GM12878 (cell line): Measurements from ENCODE around the gene ARHGAP40. TPM values are rescaled to one million over a fixed set of nuclear protein-coding genes. Genes with fewer than 3 reads are reported as not detected.

Experiments
- ATAC-seq: fragments of 200-7000 bp; cut with Tn5 transposase; 3 replicates; pipeline ENCODE4 v1.9.1; 2020; ENCODE audit warnings: mild to moderate bottlenecking, moderate library complexity
- BruUV-seq: library from RNA; stranded (reverse); fragments of 400-500 nt; replicated peaks from 2 replicates; lab custom pipeline; 2021; lab: Mats Ljungman, UMichigan
- CTCF ChIA-PET: fragments of 300-600 bp; sonication (Branson Sonifier 250); formaldehyde crosslinking; extraction: SDS; loops from one replicate; lab custom pipeline; 2021; ENCODE audit warnings: inconsistent platforms; lab: Yijun Ruan, JAX
- POLR2A ChIA-PET: fragments of 350-600 bp; formaldehyde crosslinking; extraction: SDS; loops from one replicate; lab custom pipeline; 2021; ENCODE audit warnings: inconsistent platforms; lab: Charles Lee
- RAD21 ChIA-PET: fragments of 300-600 bp; sonication (Branson Sonifier 250); formaldehyde crosslinking; loops from one replicate; lab custom pipeline; 2023; ENCODE audit warnings: antibody characterized with exemption; ENCODE audit not compliant: unreplicated experiment; lab: Charles Lee
- SMC1A ChIA-PET: fragments of 300-600 bp; sonication (Branson Sonifier 250); formaldehyde crosslinking; loops from one replicate; lab custom pipeline; 2023; ENCODE audit not compliant: unreplicated experiment, uncharacterized antibody; lab: Charles Lee
- DNase-seq: peaks from one replicate; pipeline ENCODE4 v3.0.0-alpha.2; 2011; ENCODE audit warnings: low read depth, low spot score
- FAIRE-seq: peaks from 3 replicates; lab custom pipeline; 2011; peaks lifted over from hg19 to GRCh38; lab: Jason Lieb, UNC
- H2AFZ ChIP-seq: 2 replicates; pipeline ENCODE4 v1.6.0; 2011; ENCODE audit warnings: low read depth, low read length, control low read depth; ENCODE audit not compliant: control insufficient read depth
- H3K27ac ChIP-seq: 2 replicates; pipeline ENCODE4 v1.5.1; 2011; ENCODE audit warnings: control low read depth; ENCODE audit not compliant: control insufficient read depth, insufficient read depth
- H3K27me3 ChIP-seq, 2 experiments: replicated peaks in 1 of 2; 2 replicates each; pipeline versions ENCODE4 v1.6.0 to v1.6.1; 2011; ENCODE audit warnings: low read length in 1 of 2; ENCODE audit not compliant: control insufficient read depth in 2 of 2, insufficient read depth in 2 of 2
- H3K36me3 ChIP-seq, 2 experiments: 2 replicates each; pipeline ENCODE4 v1.5.1; 2011; ENCODE audit warnings: low read length in 1 of 2; ENCODE audit not compliant: control insufficient read depth in 2 of 2, insufficient read depth in 2 of 2
- H3K4me1 ChIP-seq: 2 replicates; pipeline ENCODE4 v1.6.1; 2011; ENCODE audit warnings: mild to moderate bottlenecking, low read length, moderate library complexity, mixed read lengths; ENCODE audit not compliant: control insufficient read depth, insufficient read depth
- H3K4me2 ChIP-seq: 2 replicates; pipeline ENCODE4 v1.6.0; 2011; ENCODE audit warnings: control low read depth; ENCODE audit not compliant: control insufficient read depth, insufficient read depth
- H3K4me3 ChIP-seq: fragments of 200-600 bp; sonication (generic); 2 replicates; pipeline ENCODE4 v1.5.1; 2016
- H3K79me2 ChIP-seq: 2 replicates; pipeline ENCODE4 v1.6.0; 2011; ENCODE audit warnings: low read length; ENCODE audit not compliant: control insufficient read depth, insufficient read depth
- H3K9ac ChIP-seq: 2 replicates; pipeline ENCODE4 v1.8.0; 2011; ENCODE audit warnings: low read length, control low read depth, mixed read lengths; ENCODE audit not compliant: control insufficient read depth, insufficient read depth
- H3K9me3 ChIP-seq: replicated peaks from 3 replicates; pipeline ENCODE4 v1.5.1; 2011; ENCODE audit warnings: mild to moderate bottlenecking, low read length; ENCODE audit not compliant: control insufficient read depth, insufficient read depth
- H4K20me1 ChIP-seq: 2 replicates; pipeline ENCODE4 v1.6.0; 2011; ENCODE audit not compliant: control insufficient read depth, insufficient read depth
- CHD2 ChIP-seq: IDR thresholded peaks from 2 replicates; pipeline ENCODE4 v1.6.1; 2011; ENCODE audit warnings: low read depth, low read length, improper control_type of control experiment, borderline replicate concordance
- FOXK2 ChIP-seq: fragments of 450-650 bp; IDR thresholded peaks from 2 replicates; pipeline ENCODE4 v1.6.1; 2017; ENCODE audit warnings: mild to moderate bottlenecking, moderate library complexity
- NFIC ChIP-seq: IDR thresholded peaks from 2 replicates; pipeline ENCODE4 v1.6.1; 2012; ENCODE audit warnings: low read depth, mild to moderate bottlenecking, inconsistent platforms, low read length, moderate library complexity
- POLR2A ChIP-seq: IDR thresholded peaks from 2 replicates; pipeline ENCODE4 v1.6.1; 2011; ENCODE audit warnings: low read depth, mild to moderate bottlenecking, low read length
- RAD21 ChIP-seq: IDR thresholded peaks from 2 replicates; pipeline ENCODE4 v1.6.1; 2011; ENCODE audit warnings: mild to moderate bottlenecking, low read depth, low read length, moderate library complexity; ENCODE audit not compliant: insufficient read depth
- RUNX3 ChIP-seq: IDR thresholded peaks from 2 replicates; pipeline ENCODE4 v1.6.1; 2012; ENCODE audit warnings: low read length, inconsistent platforms
- SPI1 ChIP-seq: IDR thresholded peaks from 2 replicates; pipeline ENCODE4 v1.6.1; 2011; ENCODE audit warnings: low read depth, mild to moderate bottlenecking, low read length, moderate library complexity, borderline replicate concordance; ENCODE audit not compliant: insufficient read depth
- TCF3 ChIP-seq: IDR thresholded peaks from 2 replicates; pipeline ENCODE4 v1.6.1; 2012; ENCODE audit warnings: low read depth, mild to moderate bottlenecking, low read length, borderline replicate concordance; ENCODE audit not compliant: insufficient read depth
- WGBS: methylation state at CpG from one replicate; pipeline ENCODE4 v1.1.6; 2016; ENCODE audit warnings: low lambda C conversion rate; ENCODE audit not compliant: insufficient replicate concordance, insufficient coverage; ENCODE audit errors: missing lambda C conversion rate; 5-methylcytosine and 5-hydroxymethylcytosine counted together
- in situ Hi-C: fragments of 300-500 bp; cut with MboI; formaldehyde crosslinking; loops from 9 replicates; pipeline ENCODE4 v1.14.3; 2018; ENCODE audit warnings: mixed read lengths
- intact Hi-C: fragments of 100-400 bp; cut with micrococcal nuclease; formaldehyde crosslinking; loops from one replicate; pipeline ENCODE4 v1.14.2; 2022; ENCODE audit not compliant: unreplicated experiment
- polyA plus RNA-seq, 11 experiments: library from polyadenylated mRNA; depleted of rRNA in 4 of 11; unstranded in 6 of 11; stranded (reverse) in 5 of 11; fragments of >200 nt; fragmentation: Nextera tagmentation in 4 of 11; fragmentation: Illumina TruSeq in 1 of 11; extraction: Ambion mirVana in 4 of 11; extraction: Trizol in 1 of 11; gene quantifications; 1 replicate in 1 of 11; 2 replicates in 10 of 11; pipeline versions ENCODE4 v1.2.1 to v1.2.3, GENCODE V29; 2011 to 2016; ENCODE audit warnings: inconsistent platforms in 2 of 11, missing spikeins in 2 of 11, low read depth in 1 of 11
- total RNA-seq, 4 experiments: library from RNA; depleted of rRNA in 3 of 4; stranded (reverse); fragments of >200 nt in 3 of 4; fragmentation: Illumina TruSeq in 1 of 4; extraction: Trizol in 1 of 4; gene quantifications; 2 replicates each; pipeline versions ENCODE4 v1.2.1 to v1.2.3, GENCODE V29; 2013 to 2021
- TF ChIP-seq, protein P1 (sequence below): fragments of 450-650 bp; IDR thresholded peaks from 2 replicates; pipeline ENCODE4 v1.6.1; 2018; ENCODE audit warnings: borderline replicate concordance, mild to moderate bottlenecking; ENCODE audit not compliant: partially characterized antibody
- TF ChIP-seq, protein P2 (sequence below): fragments of 450-650 bp; formaldehyde crosslinking; IDR thresholded peaks from 2 replicates; pipeline ENCODE4 v1.4.0; 2022; ENCODE audit warnings: mild to moderate bottlenecking, moderate library complexity
- TF ChIP-seq, protein P3 (sequence below): fragments of 450-650 bp; IDR thresholded peaks from 2 replicates; pipeline ENCODE4 v1.6.1; 2017; ENCODE audit warnings: antibody characterized with exemption, mild to moderate bottlenecking, moderate library complexity

ARHGAP40 gene
- total and polyA plus RNA-seq, 10 of the 15 experiments (the other 5 are each of a cell fraction or from before 2014, with no cell fraction given), result 0.06 to 0.07 TPM; not detected in 8

DNA sequence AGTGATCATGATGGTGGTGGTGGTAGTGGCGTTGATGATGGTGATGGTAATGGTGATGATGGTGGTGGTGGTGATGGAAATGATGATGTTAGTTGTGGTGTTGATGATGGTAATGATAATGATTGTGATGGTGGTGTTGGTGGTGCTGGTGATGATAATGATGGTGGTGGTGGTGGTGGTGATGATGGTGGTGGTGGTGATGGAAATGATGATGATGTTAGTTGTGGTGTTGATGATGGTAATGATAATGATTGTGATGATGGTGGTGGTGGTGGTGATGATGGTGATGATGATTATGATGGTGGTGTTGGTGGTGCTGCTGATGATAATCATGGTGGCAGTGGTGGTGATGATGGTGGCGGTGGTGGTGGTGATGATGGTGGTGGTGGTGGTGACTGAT lies 51.4 kb downstream of the ARHGAP40 start (continued):
- TF ChIP-seq, protein P1, sequence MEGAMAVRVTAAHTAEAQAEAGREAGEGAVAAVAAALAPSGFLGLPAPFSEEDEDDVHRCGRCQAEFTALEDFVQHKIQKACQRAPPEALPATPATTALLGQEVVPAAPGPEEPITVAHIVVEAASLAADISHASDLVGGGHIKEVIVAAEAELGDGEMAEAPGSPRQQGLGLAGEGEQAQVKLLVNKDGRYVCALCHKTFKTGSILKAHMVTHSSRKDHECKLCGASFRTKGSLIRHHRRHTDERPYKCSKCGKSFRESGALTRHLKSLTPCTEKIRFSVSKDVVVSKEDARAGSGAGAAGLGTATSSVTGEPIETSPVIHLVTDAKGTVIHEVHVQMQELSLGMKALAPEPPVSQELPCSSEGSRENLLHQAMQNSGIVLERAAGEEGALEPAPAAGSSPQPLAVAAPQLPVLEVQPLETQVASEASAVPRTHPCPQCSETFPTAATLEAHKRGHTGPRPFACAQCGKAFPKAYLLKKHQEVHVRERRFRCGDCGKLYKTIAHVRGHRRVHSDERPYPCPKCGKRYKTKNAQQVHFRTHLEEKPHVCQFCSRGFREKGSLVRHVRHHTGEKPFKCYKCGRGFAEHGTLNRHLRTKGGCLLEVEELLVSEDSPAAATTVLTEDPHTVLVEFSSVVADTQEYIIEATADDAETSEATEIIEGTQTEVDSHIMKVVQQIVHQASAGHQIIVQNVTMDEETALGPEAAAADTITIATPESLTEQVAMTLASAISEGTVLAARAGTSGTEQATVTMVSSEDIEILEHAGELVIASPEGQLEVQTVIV, result no peak
- TF ChIP-seq, protein P2, sequence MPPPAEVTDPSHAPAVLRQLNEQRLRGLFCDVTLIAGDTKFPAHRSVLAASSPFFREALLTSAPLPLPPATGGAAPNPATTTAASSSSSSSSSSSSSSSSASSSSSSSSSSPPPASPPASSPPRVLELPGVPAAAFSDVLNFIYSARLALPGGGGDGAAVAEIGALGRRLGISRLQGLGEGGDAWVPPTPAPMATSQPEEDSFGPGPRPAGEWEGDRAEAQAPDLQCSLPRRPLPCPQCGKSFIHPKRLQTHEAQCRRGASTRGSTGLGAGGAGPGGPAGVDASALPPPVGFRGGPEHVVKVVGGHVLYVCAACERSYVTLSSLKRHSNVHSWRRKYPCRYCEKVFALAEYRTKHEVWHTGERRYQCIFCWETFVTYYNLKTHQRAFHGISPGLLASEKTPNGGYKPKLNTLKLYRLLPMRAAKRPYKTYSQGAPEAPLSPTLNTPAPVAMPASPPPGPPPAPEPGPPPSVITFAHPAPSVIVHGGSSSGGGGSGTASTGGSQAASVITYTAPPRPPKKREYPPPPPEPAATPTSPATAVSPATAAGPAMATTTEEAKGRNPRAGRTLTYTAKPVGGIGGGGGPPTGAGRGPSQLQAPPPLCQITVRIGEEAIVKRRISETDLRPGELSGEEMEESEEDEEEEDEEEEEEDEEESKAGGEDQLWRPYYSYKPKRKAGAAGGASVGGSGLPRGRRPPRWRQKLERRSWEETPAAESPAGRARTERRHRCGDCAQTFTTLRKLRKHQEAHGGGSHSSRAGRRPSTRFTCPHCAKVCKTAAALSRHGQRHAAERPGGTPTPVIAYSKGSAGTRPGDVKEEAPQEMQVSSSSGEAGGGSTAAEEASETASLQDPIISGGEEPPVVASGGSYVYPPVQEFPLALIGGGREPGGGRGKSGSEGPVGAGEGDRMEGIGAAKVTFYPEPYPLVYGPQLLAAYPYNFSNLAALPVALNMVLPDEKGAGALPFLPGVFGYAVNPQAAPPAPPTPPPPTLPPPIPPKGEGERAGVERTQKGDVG (CRISPR knock-in tag), result no peak
- TF ChIP-seq RUNX3 (no peak), POLR2A (no peak)

DNA sequence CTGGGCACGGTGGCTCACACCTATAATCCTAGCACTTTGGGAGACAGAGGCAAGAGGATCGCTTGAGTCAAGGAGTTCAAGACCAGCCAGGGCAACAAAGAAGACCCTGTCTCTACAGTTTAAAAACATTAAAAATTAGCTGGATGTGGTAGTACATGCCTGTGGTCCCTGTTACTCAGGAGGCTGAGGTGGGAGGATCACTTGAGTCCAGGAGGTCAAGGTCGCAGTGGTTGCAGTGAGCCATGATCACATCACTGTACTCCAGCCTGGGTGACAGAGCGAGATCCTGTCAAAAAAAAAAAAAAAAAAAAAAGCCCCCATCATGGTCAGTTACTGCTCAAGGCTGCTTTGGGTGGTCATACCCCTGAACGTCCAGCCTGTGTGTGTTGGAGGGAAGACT lies 55.8 kb downstream of the ARHGAP40 start:
- CTCF ChIA-PET, result interaction anchor here (1.2 to 3.1 kb wide), 4 partner anchors 8 to 425 kb away, joined by 3 to 20 read pairs (median 8); no protein-coding TSS in a partner anchor
- RAD21 ChIA-PET, result no interaction called here
- no peak overlapping the region for H3K4me3 ChIP-seq
- no TSS peak for BruUV-seq
- H2AFZ ChIP-seq, result no peak overlapping the region
- 42% methylated on average over 5 of the region's 5 CpGs for WGBS
- DNase-seq (no peak), ATAC-seq (no peak), FAIRE-seq (no peak)
- H3K27ac ChIP-seq, result no peak overlapping the region
- H3K4me2 ChIP-seq, result no peak overlapping the region
- SMC1A ChIA-PET, result no interaction called here
- intact Hi-C loops, result no loop called here
- H3K4me1 ChIP-seq, result no peaks in the 10 kb centered on the region
- H3K9ac ChIP-seq, result no peak overlapping the region
- H3K36me3 ChIP-seq, result no peaks in the 10 kb centered on the region
- in situ Hi-C loops, result no loop called here
- no peaks in the 10 kb centered on the region for H4K20me1 ChIP-seq
- H3K9me3 ChIP-seq, result no peaks in the 10 kb centered on the region
- H3K79me2 ChIP-seq, result no peaks in the 10 kb centered on the region
- no peaks in the 10 kb centered on the region; a peak in 2 of 4 replicates for H3K27me3 ChIP-seq
- POLR2A ChIA-PET, result interaction anchor here (0.7 kb wide), 1 partner anchor 8 kb away, joined by 3 read pairs; no protein-coding TSS in a partner anchor
- no peak for TF ChIP-seq FOXK2
- no peak for TF ChIP-seq RAD21
- TF ChIP-seq NFIC, result no peak
- TF ChIP-seq, protein P1, result no peak
- no peak for TF ChIP-seq TCF3
- no peak for TF ChIP-seq CHD2
- TF ChIP-seq SPI1, result no peak
- TF ChIP-seq, protein P3, sequence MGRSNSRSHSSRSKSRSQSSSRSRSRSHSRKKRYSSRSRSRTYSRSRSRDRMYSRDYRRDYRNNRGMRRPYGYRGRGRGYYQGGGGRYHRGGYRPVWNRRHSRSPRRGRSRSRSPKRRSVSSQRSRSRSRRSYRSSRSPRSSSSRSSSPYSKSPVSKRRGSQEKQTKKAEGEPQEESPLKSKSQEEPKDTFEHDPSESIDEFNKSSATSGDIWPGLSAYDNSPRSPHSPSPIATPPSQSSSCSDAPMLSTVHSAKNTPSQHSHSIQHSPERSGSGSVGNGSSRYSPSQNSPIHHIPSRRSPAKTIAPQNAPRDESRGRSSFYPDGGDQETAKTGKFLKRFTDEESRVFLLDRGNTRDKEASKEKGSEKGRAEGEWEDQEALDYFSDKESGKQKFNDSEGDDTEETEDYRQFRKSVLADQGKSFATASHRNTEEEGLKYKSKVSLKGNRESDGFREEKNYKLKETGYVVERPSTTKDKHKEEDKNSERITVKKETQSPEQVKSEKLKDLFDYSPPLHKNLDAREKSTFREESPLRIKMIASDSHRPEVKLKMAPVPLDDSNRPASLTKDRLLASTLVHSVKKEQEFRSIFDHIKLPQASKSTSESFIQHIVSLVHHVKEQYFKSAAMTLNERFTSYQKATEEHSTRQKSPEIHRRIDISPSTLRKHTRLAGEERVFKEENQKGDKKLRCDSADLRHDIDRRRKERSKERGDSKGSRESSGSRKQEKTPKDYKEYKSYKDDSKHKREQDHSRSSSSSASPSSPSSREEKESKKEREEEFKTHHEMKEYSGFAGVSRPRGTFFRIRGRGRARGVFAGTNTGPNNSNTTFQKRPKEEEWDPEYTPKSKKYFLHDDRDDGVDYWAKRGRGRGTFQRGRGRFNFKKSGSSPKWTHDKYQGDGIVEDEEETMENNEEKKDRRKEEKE, result no peak
